Mesothelial cell of epicardium (in vitro differentiated cells): Measurements from ENCODE around the gene FMNL1. TPM values are rescaled to one million over a fixed set of nuclear protein-coding genes. Genes with fewer than 3 reads are reported as not detected.

Experiments
- DNase-seq, 2 experiments: peaks; one replicate each; pipeline ENCODE4 v3.0.0; 2021; ENCODE audit warnings: low spot score in 2 of 2; ENCODE audit not compliant: unreplicated experiment in 2 of 2
- H3K27ac Mint-ChIP-seq: 2 replicates; pipeline ENCODE4 v1.8.0; 2021; ENCODE audit warnings: mixed read lengths
- H3K27me3 Mint-ChIP-seq: 2 replicates; pipeline ENCODE4 v1.8.0; 2021; ENCODE audit warnings: low read depth, mixed read lengths
- H3K36me3 Mint-ChIP-seq: 2 replicates; pipeline ENCODE4 v1.8.0; 2021; ENCODE audit warnings: mixed read lengths
- H3K4me1 Mint-ChIP-seq: 2 replicates; pipeline ENCODE4 v1.8.0; 2021; ENCODE audit warnings: mixed read lengths
- H3K4me3 Mint-ChIP-seq: 2 replicates; pipeline ENCODE4 v1.8.0; 2021; ENCODE audit warnings: mild to moderate bottlenecking, moderate library complexity, mixed read lengths
- H3K9me3 Mint-ChIP-seq: 2 replicates; pipeline ENCODE4 v1.8.0; 2021; ENCODE audit warnings: mixed read lengths
- total RNA-seq: library from RNA; stranded (reverse); gene quantifications from 3 replicates; pipeline ENCODE4 v1.2.1, GENCODE V29; 2021
- TF ChIP-seq, protein P1 (sequence below): fragments of 200-600 bp; sonication (generic); IDR thresholded peaks from one replicate; pipeline ENCODE4 v1.5.0; 2021; ENCODE audit warnings: antibody characterized with exemption; ENCODE audit not compliant: unreplicated experiment

FMNL1 gene
- total RNA-seq, 1 donor from 2014 or later: 3.7 TPM

- TF ChIP-seq, protein P1, sequence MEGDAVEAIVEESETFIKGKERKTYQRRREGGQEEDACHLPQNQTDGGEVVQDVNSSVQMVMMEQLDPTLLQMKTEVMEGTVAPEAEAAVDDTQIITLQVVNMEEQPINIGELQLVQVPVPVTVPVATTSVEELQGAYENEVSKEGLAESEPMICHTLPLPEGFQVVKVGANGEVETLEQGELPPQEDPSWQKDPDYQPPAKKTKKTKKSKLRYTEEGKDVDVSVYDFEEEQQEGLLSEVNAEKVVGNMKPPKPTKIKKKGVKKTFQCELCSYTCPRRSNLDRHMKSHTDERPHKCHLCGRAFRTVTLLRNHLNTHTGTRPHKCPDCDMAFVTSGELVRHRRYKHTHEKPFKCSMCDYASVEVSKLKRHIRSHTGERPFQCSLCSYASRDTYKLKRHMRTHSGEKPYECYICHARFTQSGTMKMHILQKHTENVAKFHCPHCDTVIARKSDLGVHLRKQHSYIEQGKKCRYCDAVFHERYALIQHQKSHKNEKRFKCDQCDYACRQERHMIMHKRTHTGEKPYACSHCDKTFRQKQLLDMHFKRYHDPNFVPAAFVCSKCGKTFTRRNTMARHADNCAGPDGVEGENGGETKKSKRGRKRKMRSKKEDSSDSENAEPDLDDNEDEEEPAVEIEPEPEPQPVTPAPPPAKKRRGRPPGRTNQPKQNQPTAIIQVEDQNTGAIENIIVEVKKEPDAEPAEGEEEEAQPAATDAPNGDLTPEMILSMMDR: no peak
- Mint-ChIP-seq H3K27me3 (peaks cover 74% of the 10 kb centered on the region), H3K36me3 (no peaks in the 10 kb centered on the region), H3K4me3 (no peak overlapping the region), H3K4me1 (peaks cover 17% of the 10 kb centered on the region), H3K9me3 (no peaks in the 10 kb centered on the region), H3K27ac (no peak overlapping the region)
- no peak for DNase-seq
Observed at GRCh38 chr17:45236282-45236606, 14.6 kb downstream of the FMNL1 start.

DNA sequence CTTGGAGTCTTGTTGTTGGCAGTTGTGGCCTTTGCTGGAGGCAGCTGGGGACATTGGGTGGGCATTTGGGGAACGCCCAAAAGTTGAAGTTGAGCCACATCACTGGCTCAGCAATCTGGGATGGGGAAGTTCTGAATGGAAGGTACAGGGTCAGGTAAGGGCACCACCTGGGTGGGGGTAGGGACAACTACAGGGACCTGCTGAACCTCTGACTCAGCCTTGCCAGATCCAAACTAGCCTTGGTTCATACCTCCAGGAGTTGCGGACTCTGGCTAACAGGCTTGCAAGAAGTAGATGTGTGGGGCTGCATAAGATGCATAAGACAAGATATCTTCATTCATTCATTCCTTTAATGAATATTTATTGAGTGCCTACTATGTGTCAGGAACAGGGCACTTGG is 16.0 kb downstream of the FMNL1 start:
- no peak overlapping the region for H3K4me3 Mint-ChIP-seq
- TF ChIP-seq, protein P1: no peak
- H3K27ac Mint-ChIP-seq: no peak overlapping the region
- H3K36me3 Mint-ChIP-seq: no peaks in the 10 kb centered on the region
- peaks cover 78% of the 10 kb centered on the region for H3K27me3 Mint-ChIP-seq
- no peak for DNase-seq
- no peaks in the 10 kb centered on the region for H3K9me3 Mint-ChIP-seq
- peaks cover 19% of the 10 kb centered on the region for H3K4me1 Mint-ChIP-seq

DNA sequence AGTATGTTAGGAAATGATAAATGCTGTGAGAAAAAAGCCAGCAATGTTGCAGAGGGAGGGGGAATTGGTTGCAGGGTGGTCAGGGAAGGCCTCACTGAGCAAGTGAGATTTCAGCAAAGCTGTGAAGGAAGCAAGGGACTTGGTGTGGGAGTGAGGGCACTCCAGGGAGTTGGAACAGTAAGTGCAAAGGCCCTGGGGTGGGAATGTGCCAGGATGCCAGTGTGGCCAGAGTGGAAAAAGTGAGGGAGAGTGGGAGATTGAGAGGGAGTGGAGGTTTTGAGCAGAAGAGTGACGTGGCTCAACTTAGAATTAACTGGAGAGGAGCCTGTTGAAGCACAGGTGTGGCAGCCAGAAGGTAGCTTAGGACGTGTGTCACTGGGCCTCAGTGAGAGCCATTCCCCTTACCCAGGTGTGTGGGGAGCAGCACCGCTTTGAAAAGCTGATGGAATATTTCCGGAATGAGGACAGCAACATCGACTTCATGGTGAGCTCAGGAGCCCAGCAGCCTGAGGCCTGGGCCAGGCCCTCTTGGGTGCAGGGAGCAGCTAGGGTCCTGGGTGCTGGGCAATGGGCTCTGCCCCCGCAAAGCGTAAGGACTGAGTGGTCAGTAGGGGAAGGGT is 16.6 kb downstream of the FMNL1 start:
- Mint-ChIP-seq H3K36me3 (no peaks in the 10 kb centered on the region), H3K27me3 (peaks cover 79% of the 10 kb centered on the region), H3K4me1 (peaks cover 19% of the 10 kb centered on the region), H3K27ac (no peak overlapping the region), H3K4me3 (no peak overlapping the region), H3K9me3 (no peaks in the 10 kb centered on the region)
- TF ChIP-seq, protein P1: no peak
- DNase-seq: no peak

- H3K4me1 Mint-ChIP-seq: peaks cover 19% of the 10 kb centered on the region
- H3K4me3 Mint-ChIP-seq: peak overlapping the region; percentile 75
- H3K36me3 Mint-ChIP-seq: no peaks in the 10 kb centered on the region
- H3K27ac Mint-ChIP-seq: no peak overlapping the region
- H3K27me3 Mint-ChIP-seq: peaks cover 63% of the 10 kb centered on the region
- H3K9me3 Mint-ChIP-seq: no peaks in the 10 kb centered on the region
- DNase-seq: peak in 1 of 2 experiments; percentile 59
- TF ChIP-seq, protein P1: no peak
Observed at GRCh38 chr17:45240905-45241327, 19.2 kb downstream of the FMNL1 start.

- peaks cover 19% of the 10 kb centered on the region for H3K4me1 Mint-ChIP-seq
- peak; percentile 60 to 80 for DNase-seq
- H3K27me3 Mint-ChIP-seq: peaks cover 61% of the 10 kb centered on the region
- H3K27ac Mint-ChIP-seq: no peak overlapping the region
- no peaks in the 10 kb centered on the region for H3K36me3 Mint-ChIP-seq
- TF ChIP-seq, protein P1: no peak
- no peaks in the 10 kb centered on the region for H3K9me3 Mint-ChIP-seq
- H3K4me3 Mint-ChIP-seq: peak overlapping the region; percentile 75
Observed at GRCh38 chr17:45241328-45242028, 19.8 kb downstream of the FMNL1 start.
